Muscle of leg (tissue), 16 donors: ENCODE data around the gene MADD. TPM values are rescaled to one million over a fixed set of nuclear protein-coding genes. Genes with fewer than 3 reads are reported as not detected.

ENCODE experiments used
- DNase-seq: peaks from one replicate; pipeline ENCODE4 v3.0.0; 2013
- H3K27ac ChIP-seq: one replicate; pipeline ENCODE4 v1.5.1; 2013; ENCODE audit warnings: mild to moderate bottlenecking, low read length, control low read depth
- H3K27me3 ChIP-seq: one replicate; pipeline ENCODE4 v1.6.1; 2013; ENCODE audit warnings: low read length; ENCODE audit not compliant: control insufficient read depth, insufficient read depth
- H3K36me3 ChIP-seq: one replicate; pipeline ENCODE4 v1.6.1; 2013; ENCODE audit warnings: low read length; ENCODE audit not compliant: control insufficient read depth, insufficient read depth
- H3K4me1 ChIP-seq: one replicate; pipeline ENCODE4 v1.6.1; 2013; ENCODE audit warnings: low read length; ENCODE audit not compliant: control insufficient read depth, insufficient read depth
- H3K4me3 ChIP-seq: one replicate; pipeline ENCODE4 v1.5.1; 2013; ENCODE audit warnings: low read length, control low read depth
- H3K9me3 ChIP-seq: replicated peaks from 2 replicates; pipeline ENCODE4 v1.6.1; 2013; ENCODE audit warnings: low read depth, low read length; ENCODE audit not compliant: control insufficient read depth
- WGBS: methylation state at CpG from one replicate; pipeline ENCODE4 v1.1.5; 2013; ENCODE audit warnings: missing lambda C conversion rate; ENCODE audit not compliant: insufficient coverage; 5-methylcytosine and 5-hydroxymethylcytosine counted together
- long read RNA-seq, 11 donors: transcript quantifications; one replicate each; lab custom pipeline, GENCODE V29; 2026
- polyA plus RNA-seq, 8 donors: library from polyadenylated mRNA; unstranded; fragments of 120-200 nt; gene quantifications; one replicate each; pipeline versions ENCODE4 v1.2.1 to v1.2.3, GENCODE V29; 2013; ENCODE audit warnings: inconsistent platforms in 1 of 8, low replicate concordance in 1 of 8; ENCODE audit not compliant: insufficient read length in 8 of 8, insufficient read depth in 1 of 8
- total RNA-seq: library from RNA; stranded (reverse); fragments of 120-200 nt; gene quantifications from one replicate; pipeline ENCODE4 v1.2.4, GENCODE V29; 2013

MADD gene
- total RNA-seq (16.7 TPM), polyA plus RNA-seq (10 to 100 TPM; 25.0 to 34.3 (median 31.0) TPM)
- long read RNA-seq, donor 1, partial matches to known transcripts = 0 of 1 reads
- long read RNA-seq, donor 1, other reads (novel, unspliced or antisense) = 0 of 1 reads
- long read RNA-seq, donor 2 = 0 reads
- long read RNA-seq, donor 3 = 0 reads
- long read RNA-seq, donor 4, partial matches to known transcripts = 0 of 3 reads
- long read RNA-seq, donor 4, other reads (novel, unspliced or antisense) = 0 of 3 reads
- long read RNA-seq, donor 5, partial matches to known transcripts = 0 of 1 reads
- long read RNA-seq, donor 5, other reads (novel, unspliced or antisense) = 0 of 1 reads
- long read RNA-seq, donor 6, partial matches to known transcripts = 147 of 223 reads
- long read RNA-seq, donor 6, other reads (novel, unspliced or antisense) = 75 of 223 reads
- long read RNA-seq, donor 7, partial matches to known transcripts = 0 of 1 reads
- long read RNA-seq, donor 7, other reads (novel, unspliced or antisense) = 0 of 1 reads
- long read RNA-seq, donor 8 = 0 reads
- long read RNA-seq, donor 9 = 0 reads
- long read RNA-seq, donor 10, partial matches to known transcripts = 0 of 2 reads
- long read RNA-seq, donor 10, other reads (novel, unspliced or antisense) = 0 of 2 reads
- long read RNA-seq, donor 11 = 0 reads

- 0% methylated on average over 50 of the region's 57 CpGs for whole genome bisulfite sequencing
- peaks cover 37% of the 10 kb centered on the region for H3K4me1 ChIP-seq
- H3K27ac ChIP-seq = peak within 1 kb of the TSS; percentile 95
- peak within 1 kb of the TSS; percentile 75 for H3K4me3 ChIP-seq
- peaks cover 7% of the 10 kb centered on the region for H3K36me3 ChIP-seq
- no peaks in the 10 kb centered on the region for H3K9me3 ChIP-seq
- DNase-seq = peak; percentile 92
- no peaks in the 10 kb centered on the region for H3K27me3 ChIP-seq
These were observed at the start of gene MADD for GRCh38 chr11:47269829-47270305. Gene MADD (plus strand): TSS chr11:47270133.

- H3K36me3 ChIP-seq = peaks cover 8% of the 10 kb centered on the region
- H3K27ac ChIP-seq = no peak overlapping the region
- peaks cover 16% of the 10 kb centered on the region for H3K4me1 ChIP-seq
These were observed 49.5 kb upstream of the MADD start for GRCh38 chr11:47220401-47220821.

GRCh38 chr11:47222696-47223095, 47.2 kb upstream of the MADD start:
- H3K4me3 ChIP-seq = no peak overlapping the region
- peaks cover 14% of the 10 kb centered on the region for H3K36me3 ChIP-seq
- H3K4me1 ChIP-seq = no peaks in the 10 kb centered on the region
- H3K27me3 ChIP-seq = no peaks in the 10 kb centered on the region
- no peak for DNase-seq
- WGBS = 100% methylated on average over 2 of the region's 2 CpGs
- no peaks in the 10 kb centered on the region for H3K9me3 ChIP-seq
- H3K27ac ChIP-seq = no peak overlapping the region

More at GRCh38 chr11:47220401-47220821, 49.5 kb upstream of the MADD start:
- WGBS = no CpG with 5 or more reads among the region's 1 CpG
- H3K9me3 ChIP-seq = no peaks in the 10 kb centered on the region
- H3K27me3 ChIP-seq = no peaks in the 10 kb centered on the region
- no peak overlapping the region for H3K4me3 ChIP-seq
- no peak for DNase-seq

GRCh38 chr11:47225552-47226400, 44.2 kb upstream of the MADD start:
- H3K4me1 ChIP-seq = no peaks in the 10 kb centered on the region
- H3K9me3 ChIP-seq = no peaks in the 10 kb centered on the region
- H3K4me3 ChIP-seq = no peak overlapping the region
- no peak for DNase-seq
- H3K36me3 ChIP-seq = peaks cover 13% of the 10 kb centered on the region
- no peak overlapping the region for H3K27ac ChIP-seq
- no peaks in the 10 kb centered on the region for H3K27me3 ChIP-seq
- 100% methylated on average over 1 of the region's 7 CpGs for WGBS

GRCh38 chr11:47229161-47229560, 40.8 kb upstream of the MADD start:
- no peak overlapping the region for H3K27ac ChIP-seq
- peaks cover 1% of the 10 kb centered on the region for H3K4me1 ChIP-seq
- H3K27me3 ChIP-seq = no peaks in the 10 kb centered on the region
- H3K36me3 ChIP-seq = peaks cover 8% of the 10 kb centered on the region
- H3K4me3 ChIP-seq = no peak overlapping the region
- WGBS = 95% methylated on average over 6 of the region's 8 CpGs
- H3K9me3 ChIP-seq = no peaks in the 10 kb centered on the region
- DNase-seq = no peak

GRCh38 chr11:47233051-47233450, 36.9 kb upstream of the MADD start:
- Histone ChIP-seq H3K4me1 (peaks cover 5% of the 10 kb centered on the region), H3K36me3 (peaks cover 4% of the 10 kb centered on the region), H3K27ac (no peak overlapping the region), H3K9me3 (no peaks in the 10 kb centered on the region), H3K4me3 (no peak overlapping the region), H3K27me3 (no peaks in the 10 kb centered on the region)
- 97% methylated on average over 3 of the region's 4 CpGs for WGBS
- no peak for DNase-seq

GRCh38 chr11:47233989-47234668, 35.8 kb upstream of the MADD start:
- DNase-seq = peak; percentile 73
- Histone ChIP-seq H3K9me3 (no peaks in the 10 kb centered on the region), H3K36me3 (peaks cover 12% of the 10 kb centered on the region), H3K27ac (no peak overlapping the region), H3K4me1 (peaks cover 5% of the 10 kb centered on the region), H3K27me3 (no peaks in the 10 kb centered on the region), H3K4me3 (no peak overlapping the region)
- 47% methylated on average over 3 of the region's 11 CpGs for WGBS

GRCh38 chr11:47234669-47235100, 35.2 kb upstream of the MADD start:
- no peak overlapping the region for H3K4me3 ChIP-seq
- H3K9me3 ChIP-seq = no peaks in the 10 kb centered on the region
- H3K4me1 ChIP-seq = peaks cover 5% of the 10 kb centered on the region
- no peak overlapping the region for H3K27ac ChIP-seq
- peaks cover 17% of the 10 kb centered on the region for H3K36me3 ChIP-seq
- DNase-seq = peak; percentile 38
- WGBS = 48% methylated on average over 12 of the region's 12 CpGs
- no peaks in the 10 kb centered on the region for H3K27me3 ChIP-seq

GRCh38 chr11:47235163-47235562, 34.8 kb upstream of the MADD start:
- 86% methylated on average over 3 of the region's 12 CpGs for WGBS
- Histone ChIP-seq H3K4me3 (no peak overlapping the region), H3K9me3 (no peaks in the 10 kb centered on the region), H3K27me3 (no peaks in the 10 kb centered on the region), H3K27ac (no peak overlapping the region), H3K4me1 (peaks cover 5% of the 10 kb centered on the region), H3K36me3 (peaks cover 22% of the 10 kb centered on the region)
- no peak for DNase-seq
